Duodenal mucosa (tissue), 2 donors: ENCODE measurements around the gene KCNK3.

Experiments used
- H3K27ac ChIP-seq: one replicate; pipeline ENCODE4 v1.7.0; 2013; ENCODE audit warnings: low read depth, low read length
- H3K27me3 ChIP-seq, 2 donors: one replicate each; pipeline ENCODE4 v1.7.0; 2013; ENCODE audit warnings: low read length in 2 of 2, control low read depth in 1 of 2; ENCODE audit not compliant: insufficient read depth in 2 of 2, control insufficient read depth in 1 of 2
- H3K36me3 ChIP-seq, 2 donors: one replicate each; pipeline ENCODE4 v1.7.0; 2013; ENCODE audit warnings: low read length in 2 of 2, control low read depth in 1 of 2; ENCODE audit not compliant: insufficient read depth in 2 of 2, control insufficient read depth in 1 of 2
- H3K4me1 ChIP-seq, 2 donors: one replicate each; pipeline ENCODE4 v1.7.0; 2013; ENCODE audit warnings: low read length in 2 of 2, control low read depth in 1 of 2; ENCODE audit not compliant: insufficient read depth in 2 of 2, control insufficient read depth in 1 of 2
- H3K4me3 ChIP-seq, 2 donors: one replicate each; pipeline ENCODE4 v1.7.0; 2013; ENCODE audit warnings: low read length in 2 of 2, low read depth in 1 of 2
- H3K9ac ChIP-seq, 2 donors: one replicate each; pipeline ENCODE4 v1.7.0; 2013; ENCODE audit warnings: low read length in 2 of 2, low read depth in 1 of 2
- H3K9me3 ChIP-seq, 2 donors: one replicate each; pipeline ENCODE4 v1.7.0; 2013; ENCODE audit warnings: low read length in 2 of 2, control low read depth in 1 of 2; ENCODE audit not compliant: control insufficient read depth in 1 of 2

The KCNK3 gene

GRCh38 chr2:26687328-26687727 is 5.2 kb upstream of the KCNK3 start:
- Histone ChIP-seq H3K36me3 (no peaks in the 10 kb centered on the region), H3K4me1 (peaks cover 8 to 17% of the 10 kb centered on the region in 2 donors), H3K4me3 (no peak overlapping the region), H3K27me3 (peaks cover 21 to 27% of the 10 kb centered on the region in 2 donors), H3K9ac (no peak overlapping the region), H3K27ac (no peak overlapping the region), H3K9me3 (no peaks in the 10 kb centered on the region)

DNA sequence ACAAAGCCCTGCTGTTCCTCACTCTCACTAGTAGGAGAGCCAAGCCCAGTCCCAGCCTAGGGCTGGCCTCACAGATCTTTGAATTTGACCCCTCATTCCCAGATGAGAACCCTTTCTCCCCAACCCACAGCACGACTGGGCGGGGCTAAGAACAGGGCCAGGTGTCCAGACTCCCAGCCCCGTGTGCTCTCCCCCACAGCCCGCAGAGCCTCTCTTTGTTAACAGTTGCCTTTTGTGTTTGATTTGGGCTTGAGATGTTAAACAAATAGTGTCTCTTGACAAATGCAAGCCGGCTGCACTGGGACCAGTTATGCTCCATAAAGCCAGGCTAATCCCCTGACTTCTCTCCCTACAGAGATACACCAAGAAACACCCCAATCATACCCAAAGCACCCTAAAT is 4.7 kb upstream of the KCNK3 start:
- H3K4me3 ChIP-seq = no peak overlapping the region
- H3K27ac ChIP-seq = no peak overlapping the region
- peaks cover 8 to 17% of the 10 kb centered on the region in 2 donors for H3K4me1 ChIP-seq
- H3K9ac ChIP-seq = no peak overlapping the region
- peaks cover 21 to 27% of the 10 kb centered on the region in 2 donors for H3K27me3 ChIP-seq
- H3K36me3 ChIP-seq = no peaks in the 10 kb centered on the region
- H3K9me3 ChIP-seq = no peaks in the 10 kb centered on the region

DNA sequence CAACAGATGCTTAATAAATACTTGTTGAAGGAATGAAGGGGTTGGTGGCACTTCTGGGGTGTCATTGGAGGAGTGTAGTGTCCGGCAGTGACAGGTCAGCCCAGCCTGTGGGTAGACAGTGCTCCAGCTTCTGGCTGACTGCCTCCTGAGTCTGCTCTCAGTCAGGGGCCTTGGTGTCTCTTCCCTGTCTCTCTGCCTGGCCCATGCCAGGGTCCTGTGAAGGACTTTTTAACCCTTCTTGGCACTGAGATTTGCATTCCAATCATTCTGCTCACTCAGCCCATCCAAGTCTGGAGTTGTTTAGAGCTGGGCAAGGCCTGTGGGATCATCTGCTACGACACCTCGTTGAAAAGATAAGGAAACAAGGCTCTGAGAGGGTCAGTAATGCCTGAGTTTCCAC is 1.4 kb upstream of the KCNK3 start:
- no peak overlapping the region for H3K4me3 ChIP-seq
- no peaks in the 10 kb centered on the region for H3K36me3 ChIP-seq
- H3K27me3 ChIP-seq = peaks cover 48 to 49% of the 10 kb centered on the region in 2 donors
- H3K4me1 ChIP-seq = peaks cover 7 to 21% of the 10 kb centered on the region in 2 donors
- H3K27ac ChIP-seq = no peak overlapping the region
- no peak overlapping the region for H3K9ac ChIP-seq
- H3K9me3 ChIP-seq = no peaks in the 10 kb centered on the region

DNA sequence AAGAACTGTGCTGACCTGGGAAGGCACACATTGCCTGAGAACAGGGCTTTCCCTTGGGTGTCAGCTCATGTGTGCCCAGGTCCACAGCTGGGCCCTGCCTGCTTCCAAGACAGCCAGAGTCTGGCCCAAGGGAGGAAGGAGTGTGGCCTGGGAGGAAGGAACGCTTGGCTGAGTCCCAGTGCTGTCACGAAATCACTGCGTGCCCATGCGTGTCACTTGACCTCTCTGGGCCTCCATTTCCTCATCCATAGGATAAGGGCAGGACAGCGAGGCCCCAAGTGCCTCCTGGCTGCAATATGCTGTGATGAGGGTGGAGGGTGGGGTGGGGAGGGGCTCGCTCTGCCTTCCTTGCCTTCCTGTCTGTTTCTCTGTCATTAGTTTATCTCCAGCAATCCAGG is 642 bp upstream of the KCNK3 start:
- peaks cover 54 to 56% of the 10 kb centered on the region in 2 donors for H3K27me3 ChIP-seq
- H3K4me3 ChIP-seq = no peak overlapping the region
- no peak overlapping the region for H3K27ac ChIP-seq
- peaks cover under 1 to 14% of the 10 kb centered on the region in 2 donors for H3K4me1 ChIP-seq
- H3K9ac ChIP-seq = no peak overlapping the region
- no peaks in the 10 kb centered on the region for H3K36me3 ChIP-seq
- H3K9me3 ChIP-seq = no peaks in the 10 kb centered on the region

- Histone ChIP-seq H3K9ac (no peak overlapping the region), H3K4me1 (peaks cover 0 to 6% of the 10 kb centered on the region in 2 donors), H3K27ac (no peak overlapping the region), H3K4me3 (peak overlapping the region in 1 of 2 donors; percentile 32), H3K27me3 (peaks cover 55 to 57% of the 10 kb centered on the region in 2 donors), H3K36me3 (no peaks in the 10 kb centered on the region), H3K9me3 (no peaks in the 10 kb centered on the region)
Measured at GRCh38 chr2:26692897-26693849, 651 bp downstream of the KCNK3 start.

- no peak overlapping the region for H3K4me3 ChIP-seq
- H3K9me3 ChIP-seq = no peaks in the 10 kb centered on the region
- H3K36me3 ChIP-seq = no peaks in the 10 kb centered on the region
- peaks cover 55 to 57% of the 10 kb centered on the region in 2 donors for H3K27me3 ChIP-seq
- no peak overlapping the region for H3K27ac ChIP-seq
- H3K4me1 ChIP-seq = peaks cover 0 to 6% of the 10 kb centered on the region in 2 donors
- H3K9ac ChIP-seq = no peak overlapping the region
Measured at GRCh38 chr2:26694001-26694400, 1.5 kb downstream of the KCNK3 start.

DNA sequence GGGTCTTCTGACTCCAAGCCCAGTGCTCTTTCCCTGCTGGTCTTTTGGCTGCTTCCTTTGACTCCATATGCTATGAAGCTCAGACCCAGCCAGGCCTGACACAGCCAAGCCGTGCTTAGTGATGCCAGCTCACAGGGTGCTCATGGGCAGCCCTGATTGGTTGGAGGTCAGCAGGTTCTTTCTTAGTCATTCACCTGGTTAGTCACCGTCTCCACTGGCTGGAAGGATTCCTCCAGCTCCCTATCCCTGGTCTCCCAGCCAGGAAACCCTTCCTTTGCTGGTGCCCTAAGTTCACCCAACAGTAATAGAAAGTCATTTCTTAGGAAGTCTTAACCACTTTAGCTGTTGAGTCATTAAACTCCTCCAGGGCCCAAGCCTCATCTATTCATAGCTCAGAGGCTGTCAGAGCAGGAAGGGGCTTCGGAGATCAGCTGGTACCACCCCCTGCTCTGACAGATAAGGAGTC is 3.9 kb downstream of the KCNK3 start:
- Histone ChIP-seq H3K4me3 (no peak overlapping the region), H3K4me1 (peaks cover 0 to 6% of the 10 kb centered on the region in 2 donors), H3K36me3 (no peaks in the 10 kb centered on the region), H3K27me3 (peaks cover 46 to 47% of the 10 kb centered on the region in 2 donors), H3K9ac (no peak overlapping the region), H3K9me3 (no peaks in the 10 kb centered on the region), H3K27ac (no peak overlapping the region)

GRCh38 chr2:26697425-26697824 is 4.9 kb downstream of the KCNK3 start:
- H3K9me3 ChIP-seq = no peaks in the 10 kb centered on the region
- peaks cover 0 to 6% of the 10 kb centered on the region in 2 donors for H3K4me1 ChIP-seq
- no peak overlapping the region for H3K4me3 ChIP-seq
- no peaks in the 10 kb centered on the region for H3K36me3 ChIP-seq
- peaks cover 40 to 42% of the 10 kb centered on the region in 2 donors for H3K27me3 ChIP-seq
- H3K9ac ChIP-seq = no peak overlapping the region
- no peak overlapping the region for H3K27ac ChIP-seq

DNA sequence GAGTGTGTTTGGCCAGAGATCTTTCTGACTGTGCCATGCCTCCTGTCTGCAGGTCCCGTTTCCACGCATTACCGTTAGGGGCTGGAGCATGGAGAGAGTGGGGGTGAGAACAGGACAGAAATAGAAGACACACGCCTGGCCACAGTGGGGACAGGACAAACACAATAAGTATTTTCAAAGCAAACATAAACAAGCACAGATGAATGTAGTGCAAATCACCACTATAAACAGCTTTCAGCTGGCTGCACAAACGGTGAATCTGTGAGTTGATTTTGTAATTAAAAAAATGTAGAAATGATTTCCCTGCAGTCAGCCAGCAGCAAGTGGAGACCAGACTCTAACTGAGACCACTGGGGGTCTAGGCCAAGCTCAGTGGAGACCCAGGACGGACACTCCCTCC is 6.8 kb downstream of the KCNK3 start:
- Histone ChIP-seq H3K4me3 (no peak overlapping the region), H3K27ac (no peak overlapping the region), H3K36me3 (no peaks in the 10 kb centered on the region), H3K27me3 (peaks cover 28 to 30% of the 10 kb centered on the region in 2 donors), H3K4me1 (no peaks in the 10 kb centered on the region), H3K9ac (no peak overlapping the region), H3K9me3 (no peaks in the 10 kb centered on the region)

DNA sequence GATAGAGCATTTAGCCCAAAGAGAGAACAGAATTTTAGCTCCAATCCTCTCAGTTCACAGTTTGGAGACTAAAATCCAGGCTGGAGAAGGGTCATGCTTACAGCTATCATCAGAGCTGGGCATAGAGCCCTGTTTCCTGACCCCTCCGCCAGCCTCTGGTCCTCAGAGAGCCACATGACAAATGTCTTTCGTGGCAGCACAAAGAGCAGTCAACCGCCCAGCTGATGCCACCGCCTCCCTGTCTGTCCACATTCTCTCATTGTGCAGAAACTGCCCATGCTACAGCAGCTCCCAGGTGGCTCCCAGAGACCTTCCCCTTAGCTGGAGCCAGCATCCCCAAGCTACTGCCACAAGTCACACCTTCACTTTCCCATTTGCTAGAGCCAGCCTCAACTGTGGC is 7.6 kb downstream of the KCNK3 start:
- Histone ChIP-seq H3K27ac (no peak overlapping the region), H3K9ac (no peak overlapping the region), H3K4me1 (no peaks in the 10 kb centered on the region), H3K27me3 (peaks cover 21 to 23% of the 10 kb centered on the region in 2 donors), H3K36me3 (no peaks in the 10 kb centered on the region), H3K4me3 (no peak overlapping the region), H3K9me3 (no peaks in the 10 kb centered on the region)
